NCI-H460 (cell line): ENCODE results near the gene TACC2. TPM values are rescaled to one million over a fixed set of nuclear protein-coding genes. Genes with fewer than 3 reads are reported as not detected.
"Not testable (repeated sequence)": the region's sequence is repeated elsewhere in the genome, so short reads cannot be mapped to it uniquely, and the experiment has no call there.

Experiments used
- DNase-seq: peaks from one replicate; pipeline ENCODE4 v3.0.0-alpha.2; 2016; ENCODE audit warnings: low read depth; ENCODE audit errors: extremely low read depth
- total RNA-seq: library from RNA; depleted of rRNA; stranded (reverse); fragments of >200 nt; shearing (Covaris generic); gene quantifications from 2 replicates; pipeline ENCODE4 v1.2.3, GENCODE V29; 2014

TACC2 gene
- total RNA-seq, 1 experiment from 2014 or later, result 31.1 TPM

- DNase-seq, result no peak
Measured at GRCh38 chr10:122182308-122182707, 193.3 kb downstream of the TACC2 start.

DNA sequence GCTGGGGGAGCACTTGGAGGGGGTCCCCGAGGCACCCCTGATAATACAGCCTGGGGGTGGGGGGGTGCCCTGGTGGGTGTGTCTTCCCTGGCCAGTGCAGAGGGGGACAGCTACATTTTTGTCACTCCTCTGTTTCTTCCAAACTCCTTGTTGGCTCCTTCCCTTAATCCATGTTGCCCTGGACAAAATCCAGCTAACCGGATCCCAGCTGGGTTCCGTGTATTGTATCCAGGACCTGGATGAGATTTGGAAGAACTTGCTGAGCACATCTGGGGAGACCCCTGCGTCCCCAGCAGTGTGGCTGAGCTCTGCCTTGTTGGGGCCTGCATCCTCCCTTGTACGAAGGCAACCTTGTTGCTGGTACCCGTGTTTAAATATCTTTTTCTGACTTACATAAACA, 195.3 kb downstream of the TACC2 start:
- DNase-seq, result no peak

DNA sequence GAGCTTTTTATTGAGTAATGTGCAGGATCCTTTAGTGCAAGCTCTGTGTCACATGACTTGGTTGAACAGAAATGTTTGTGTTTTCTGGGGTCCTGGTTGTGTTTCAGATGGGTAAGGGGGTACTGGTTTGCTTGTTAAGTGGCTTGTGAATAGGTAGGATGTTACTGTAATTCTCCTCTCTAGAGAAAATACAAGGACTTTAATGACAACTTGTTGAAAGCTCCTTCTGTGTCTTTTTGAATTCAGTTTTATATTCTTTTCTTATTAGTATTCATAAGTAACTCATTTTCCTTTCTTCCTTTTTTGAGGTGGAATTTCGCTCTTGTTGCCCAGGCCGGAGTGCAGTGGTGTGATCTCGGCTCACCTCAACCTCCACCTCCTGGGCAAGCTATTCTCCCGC, 196.7 kb downstream of the TACC2 start:
- no peak for DNase-seq

GRCh38 chr10:122186816-122187810, 198.2 kb downstream of the TACC2 start:
- DNase-seq, result no peak

DNA sequence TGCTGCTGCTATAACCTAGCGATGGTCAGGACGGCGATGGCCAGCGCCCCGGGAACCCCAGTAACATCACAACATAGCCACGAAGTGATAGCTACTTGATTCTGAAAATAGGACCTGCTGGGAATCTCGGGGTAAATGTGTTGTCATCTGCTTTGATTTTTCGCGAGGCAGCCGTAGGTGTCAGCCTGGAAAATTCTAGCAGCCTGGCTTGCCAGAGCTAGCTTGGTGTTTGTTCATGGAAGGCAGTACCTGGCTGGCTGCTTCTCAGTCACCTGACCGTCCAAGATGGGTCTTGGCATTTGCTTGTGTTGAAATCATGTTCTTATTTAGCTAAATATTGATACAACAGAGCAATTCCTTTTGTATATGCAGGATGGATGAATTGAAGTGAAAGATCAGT, 199.7 kb downstream of the TACC2 start:
- DNase-seq, result no peak

- DNase-seq, result no peak
Measured at GRCh38 chr10:122189185-122189584, 200.2 kb downstream of the TACC2 start.

GRCh38 chr10:122190176-122190943, 201.4 kb downstream of the TACC2 start:
- DNase-seq, result no peak

- DNase-seq, result no peak
Measured at GRCh38 chr10:122191936-122192541, 203.1 kb downstream of the TACC2 start.

GRCh38 chr10:122194251-122194650, 205.3 kb downstream of the TACC2 start:
- DNase-seq, result no peak

DNA sequence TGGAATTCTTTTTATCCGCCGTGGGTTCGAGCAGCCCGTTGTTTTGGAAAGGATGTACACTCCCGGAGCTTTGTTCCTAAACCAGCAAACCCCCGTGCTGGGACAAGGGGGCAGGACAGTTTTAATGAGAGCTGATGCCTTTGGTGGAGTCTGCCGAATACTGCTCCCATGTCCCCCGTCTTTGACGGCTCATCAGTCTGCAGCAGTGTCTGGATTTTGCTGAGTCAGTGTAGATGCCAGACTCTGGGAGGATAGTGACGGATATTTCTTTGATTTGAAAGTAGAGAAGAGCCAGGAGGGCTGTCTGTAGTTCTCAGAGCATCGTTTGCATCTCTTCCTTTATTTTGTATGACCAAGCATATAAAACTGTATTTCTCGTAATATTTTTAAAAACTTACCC, 207.3 kb downstream of the TACC2 start:
- DNase-seq, result no peak

DNA sequence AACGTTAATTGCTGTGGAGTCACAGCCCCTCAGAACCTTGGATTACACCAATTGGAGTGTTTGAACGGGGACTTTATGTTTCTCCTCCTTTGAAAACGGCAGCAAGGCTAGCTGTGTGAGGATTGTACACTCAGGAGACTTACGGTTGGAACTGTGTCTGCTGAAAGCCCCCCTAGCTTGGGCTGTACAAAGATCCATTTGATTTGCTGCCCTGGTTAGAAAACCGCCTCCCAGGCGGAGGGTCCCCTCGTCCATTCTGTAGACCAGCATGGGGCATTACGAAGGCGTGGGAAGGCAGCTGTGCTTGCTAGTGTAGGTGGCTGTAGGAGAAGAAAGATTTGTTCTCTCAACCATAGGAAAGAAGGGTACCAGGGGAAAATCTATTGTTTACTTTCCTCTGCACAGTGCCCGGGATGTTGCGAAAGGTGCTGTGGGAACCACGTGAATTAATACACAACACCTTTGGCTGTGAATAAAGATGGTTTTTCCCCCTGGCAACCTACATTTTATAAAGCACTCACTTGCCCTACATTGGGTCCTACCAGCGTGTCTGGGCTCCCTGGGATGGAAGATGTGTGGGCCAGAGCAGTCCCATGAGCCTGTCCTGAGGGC, 208.8 kb downstream of the TACC2 start:
- no peak for DNase-seq

DNA sequence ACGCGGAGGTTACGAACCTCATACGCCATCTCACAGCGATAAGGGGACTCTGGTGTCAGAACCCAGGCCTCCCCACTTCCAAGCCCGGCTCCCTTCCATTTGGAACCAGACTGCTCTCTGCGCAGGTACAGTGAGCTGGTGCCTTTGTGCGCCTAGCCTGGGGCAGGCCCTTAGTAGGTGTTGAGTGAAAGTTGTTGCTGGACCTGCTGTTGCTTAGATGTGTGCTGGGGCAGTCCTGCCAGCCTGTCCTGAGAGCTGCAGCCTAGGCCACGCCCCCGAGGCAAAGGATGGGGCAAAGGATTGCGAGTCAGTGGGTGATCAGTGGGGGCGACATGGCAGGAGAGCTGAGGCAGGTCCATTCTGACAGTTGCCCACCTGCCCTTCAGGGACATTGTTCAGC, 209.7 kb downstream of the TACC2 start:
- no peak for DNase-seq

DNA sequence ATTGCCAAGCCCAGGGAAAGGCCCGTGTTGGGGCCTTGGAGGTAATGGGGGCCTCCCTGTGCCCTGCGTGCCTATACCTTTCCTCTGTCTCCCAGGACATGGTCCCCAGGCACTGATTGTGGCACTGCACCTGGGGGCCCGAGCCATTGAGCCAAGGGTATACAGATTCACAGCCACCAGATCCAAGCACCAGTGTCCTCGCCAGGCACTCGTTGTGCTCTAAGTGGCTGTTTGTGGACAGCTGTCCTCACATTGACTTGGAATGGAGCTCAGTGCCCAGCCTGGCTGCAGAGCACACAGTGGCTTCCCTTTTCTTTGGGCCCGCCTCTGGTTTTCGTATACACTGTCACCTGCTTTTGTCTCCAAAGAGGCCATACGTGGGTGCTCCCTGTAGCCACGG, 210.1 kb downstream of the TACC2 start:
- DNase-seq, result no peak

- DNase-seq, result no peak
Measured at GRCh38 chr10:122199689-122200088, 210.7 kb downstream of the TACC2 start.

DNA sequence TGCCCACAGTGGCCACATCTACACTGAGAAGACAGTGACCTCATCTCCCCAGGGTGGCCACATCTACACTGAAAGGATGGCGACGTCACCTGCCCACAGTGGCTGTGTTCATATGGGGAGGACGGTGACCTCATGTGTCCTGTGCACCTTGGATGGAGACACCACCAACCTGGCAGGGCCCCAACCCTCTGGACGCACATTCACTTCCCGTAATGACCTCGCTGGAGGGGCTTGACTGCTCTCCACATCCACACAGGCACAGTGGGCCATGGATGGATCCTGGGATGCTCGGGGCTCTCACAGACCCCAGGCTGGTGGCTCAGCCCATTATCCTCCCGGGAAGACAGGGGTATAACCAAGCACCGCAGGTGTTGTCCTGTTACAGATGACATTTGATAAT, 212.4 kb downstream of the TACC2 start:
- DNase-seq, result no peak

GRCh38 chr10:122203180-122203579, 214.2 kb downstream of the TACC2 start:
- not testable (repeated sequence) for DNase-seq

DNA sequence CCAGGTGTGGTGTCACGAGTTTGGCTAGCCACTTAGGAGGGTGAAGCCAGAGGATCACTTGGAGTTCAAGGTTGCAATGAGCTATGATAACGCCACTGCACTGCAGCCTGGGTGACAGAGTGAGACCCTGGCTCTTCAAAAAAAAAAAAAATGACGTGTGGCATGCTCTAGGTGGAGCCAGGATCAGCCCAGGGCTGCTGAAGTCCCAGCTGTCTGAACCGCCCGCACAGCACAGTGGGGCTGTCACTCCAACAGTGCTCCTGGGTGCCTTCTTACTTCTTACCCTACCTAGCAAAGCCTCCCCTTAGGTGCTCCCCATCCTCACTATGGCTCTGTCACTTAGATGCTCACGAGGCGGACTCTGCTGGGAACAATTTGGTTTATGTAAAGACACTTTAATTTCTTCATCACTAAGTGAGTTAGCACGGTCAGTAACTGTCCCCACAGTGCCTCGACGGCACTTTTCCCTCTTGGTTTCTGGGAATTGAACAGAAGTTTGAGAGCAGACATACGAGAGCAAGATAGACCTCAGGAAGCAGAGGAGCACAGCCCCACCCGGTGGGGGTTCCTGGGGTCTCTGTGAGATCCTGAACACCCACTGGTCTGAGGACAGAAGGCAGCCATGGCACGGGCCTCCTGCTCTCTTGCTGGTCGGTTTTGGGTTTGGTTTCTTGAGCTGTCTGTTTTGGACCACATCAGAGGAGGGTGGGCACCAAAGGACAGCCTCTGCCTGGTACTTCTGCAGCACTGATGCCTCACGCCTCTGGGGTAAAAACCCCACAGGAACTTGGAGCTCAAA, 215.9 kb downstream of the TACC2 start:
- DNase-seq, result no peak

DNA sequence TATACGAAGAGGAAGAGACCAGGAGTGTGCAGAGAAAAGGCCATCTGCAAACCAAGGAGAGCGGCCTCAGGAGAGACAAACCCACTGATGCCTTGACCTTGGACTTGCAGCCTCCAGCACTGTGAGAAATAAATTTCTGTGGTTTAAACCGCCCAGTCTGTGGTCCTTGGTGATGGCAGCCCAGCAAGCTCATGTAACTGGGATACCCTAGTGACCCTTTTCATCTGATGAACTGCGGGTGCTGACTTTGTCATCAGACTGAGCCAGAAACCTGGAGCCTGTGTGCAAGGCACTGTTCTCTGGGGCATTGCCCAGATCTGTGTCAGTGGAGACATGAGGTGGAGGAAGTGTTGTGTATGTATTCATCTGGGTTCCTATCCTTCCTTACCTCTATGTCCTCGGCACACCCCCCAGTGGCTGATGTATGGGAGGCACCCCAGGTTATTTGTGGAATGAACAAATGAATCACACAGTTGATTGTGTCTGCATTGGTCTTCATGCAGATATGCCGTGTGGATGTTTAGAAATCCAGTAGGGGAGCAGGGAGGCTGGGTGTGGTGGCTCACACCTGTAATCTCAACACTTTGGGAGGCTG, 217.6 kb downstream of the TACC2 start:
- DNase-seq, result no peak

DNA sequence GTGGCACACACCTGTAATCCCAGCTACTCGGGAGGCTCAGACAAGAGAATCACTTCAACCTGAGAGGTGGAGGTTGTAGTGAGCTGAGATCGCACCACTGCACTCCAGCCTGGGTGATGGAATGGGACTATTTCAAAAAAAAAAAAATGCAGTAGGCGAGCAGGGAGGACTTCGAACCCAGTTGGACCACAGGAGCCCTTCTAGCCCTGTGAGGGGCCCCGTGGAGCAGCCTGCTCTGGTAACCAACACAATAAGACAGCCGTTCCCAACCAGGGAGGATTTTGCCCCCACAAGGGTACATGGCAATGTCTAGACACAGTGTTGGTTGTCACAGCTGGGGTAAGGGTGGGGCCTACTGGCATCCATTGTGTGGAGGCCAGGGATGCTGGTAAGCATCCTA, 218.2 kb downstream of the TACC2 start:
- no peak for DNase-seq

DNA sequence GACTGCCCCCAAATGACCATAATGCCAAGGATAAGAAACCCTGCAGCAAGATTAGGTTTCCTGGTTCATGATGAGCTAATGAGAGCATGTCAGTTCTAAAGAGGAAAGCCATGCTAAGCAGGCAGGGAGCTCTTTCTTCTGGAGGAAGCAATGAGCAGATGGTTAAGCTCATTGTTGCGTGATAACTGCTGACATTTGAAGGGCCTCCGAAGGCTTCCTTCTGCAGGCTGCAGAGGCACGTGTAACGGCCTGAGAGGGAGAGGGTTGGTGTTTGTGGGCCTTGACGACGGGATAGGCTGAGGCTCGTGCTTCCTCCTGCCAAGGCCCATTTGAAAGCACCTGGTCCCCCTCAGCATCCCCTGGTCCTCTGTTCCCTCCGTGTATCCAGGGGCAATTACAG, 218.6 kb downstream of the TACC2 start:
- DNase-seq, result no peak
